Smooth muscle cell (in vitro differentiated cells): ENCODE data around the gene CTPS2. TPM values are rescaled to one million over a fixed set of nuclear protein-coding genes. Genes with fewer than 3 reads are reported as not detected.

Experiments
- DNase-seq: peaks from one replicate; lab custom pipeline; 2025; ENCODE audit not compliant: unreplicated experiment; lab: John Stamatoyannopoulos, UW
- H2AFZ ChIP-seq: fragments of 200-600 bp; sonication (generic); 2 replicates; pipeline ENCODE4 v1.6.0; 2016; ENCODE audit warnings: antibody characterized with exemption, low read depth, mild to moderate bottlenecking
- H3F3A ChIP-seq: fragments of 200-600 bp; sonication (generic); 2 replicates; pipeline ENCODE4 v1.6.0; 2017; ENCODE audit warnings: antibody characterized with exemption, low read depth
- H3K27ac ChIP-seq: fragments of 200-600 bp; sonication (generic); 2 replicates; pipeline ENCODE4 v1.5.1; 2016; ENCODE audit warnings: low read depth, mild to moderate bottlenecking
- H3K27me3 ChIP-seq: fragments of 200-600 bp; sonication (generic); 2 replicates; pipeline ENCODE4 v1.6.1; 2016; ENCODE audit warnings: low read depth, mild to moderate bottlenecking
- H3K36me3 ChIP-seq: fragments of 200-600 bp; sonication (generic); 2 replicates; pipeline ENCODE4 v1.5.1; 2016; ENCODE audit warnings: low read depth
- H3K4me1 ChIP-seq: fragments of 200-600 bp; sonication (generic); 2 replicates; pipeline ENCODE4 v1.5.1; 2016; ENCODE audit warnings: low read depth
- H3K4me2 ChIP-seq: fragments of 200-600 bp; sonication (generic); 2 replicates; pipeline ENCODE4 v1.6.0; 2016; ENCODE audit warnings: mild to moderate bottlenecking
- H3K4me3 ChIP-seq: fragments of 200-600 bp; sonication (generic); 2 replicates; pipeline ENCODE4 v1.5.1; 2016; ENCODE audit warnings: mild to moderate bottlenecking
- H3K79me2 ChIP-seq: fragments of 200-600 bp; sonication (generic); 2 replicates; pipeline ENCODE4 v1.6.0; 2016; ENCODE audit warnings: low read depth, mild to moderate bottlenecking
- H3K9ac ChIP-seq: fragments of 200-600 bp; sonication (generic); 2 replicates; pipeline ENCODE4 v1.6.0; 2016; ENCODE audit warnings: low read depth
- H3K9me3 ChIP-seq: fragments of 200-600 bp; sonication (generic); replicated peaks from 2 replicates; pipeline ENCODE4 v1.5.1; 2016; ENCODE audit warnings: low read depth
- H4K20me1 ChIP-seq: fragments of 200-600 bp; sonication (generic); 2 replicates; pipeline ENCODE4 v1.6.0; 2016; ENCODE audit warnings: low read depth
- CTCF ChIP-seq: fragments of 200-600 bp; sonication (generic); IDR thresholded peaks from 2 replicates; pipeline ENCODE4 v1.5.1; 2017; ENCODE audit warnings: borderline replicate concordance, mild to moderate bottlenecking, antibody characterized with exemption; ENCODE audit not compliant: insufficient read depth, poor library complexity, severe bottlenecking
- WGBS: methylation state at CpG from one replicate; pipeline ENCODE4 v1.1.7; 2016; ENCODE audit warnings: low lambda C conversion rate; 5-methylcytosine and 5-hydroxymethylcytosine counted together
- polyA plus RNA-seq: library from polyadenylated mRNA; unstranded; fragments of >200 nt; fragmentation: Nextera tagmentation; extraction: Ambion mirVana; gene quantifications from 2 replicates; pipeline ENCODE4 v1.2.1, GENCODE V29; 2016
- total RNA-seq: library from RNA; depleted of rRNA; stranded (reverse); fragments of >200 nt; gene quantifications from 2 replicates; pipeline ENCODE4 v1.2.3, GENCODE V29; 2014

CTPS2 gene
- total and polyA plus RNA-seq, 2 experiments from 2014 or later: 19.4 to 37.1 TPM

DNA sequence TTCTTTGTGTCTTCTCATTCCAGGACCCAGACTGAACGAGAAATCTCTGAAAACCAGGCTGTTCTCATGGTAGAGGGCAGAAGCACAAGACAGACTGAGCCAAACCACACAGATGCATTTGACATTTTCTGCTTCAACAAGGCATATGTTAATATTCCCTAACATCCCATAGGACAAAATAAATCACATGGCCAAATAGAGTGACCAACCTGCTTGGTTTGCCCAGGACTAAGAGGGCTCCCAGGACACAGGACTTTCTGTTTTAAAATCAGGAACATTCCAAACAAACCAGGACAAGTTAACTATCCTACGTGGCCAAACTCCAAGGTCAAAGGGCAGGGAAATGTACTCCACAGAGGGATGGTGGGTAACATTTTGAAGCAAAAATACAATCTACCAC is 11.7 kb downstream of the CTPS2 start:
- Histone ChIP-seq H3K9me3 (no peaks in the 10 kb centered on the region), H3K4me1 (no peaks in the 10 kb centered on the region), H4K20me1 (no peaks in the 10 kb centered on the region), H3K79me2 (peaks cover 5% of the 10 kb centered on the region), H3K4me3 (no peak overlapping the region), H3K27ac (no peak overlapping the region), H3K9ac (no peak overlapping the region), H3F3A (no peaks in the 10 kb centered on the region), H3K4me2 (no peak overlapping the region), H2AFZ (no peak overlapping the region), H3K36me3 (no peaks in the 10 kb centered on the region), H3K27me3 (no peaks in the 10 kb centered on the region)
- 94% methylated on average over 2 of the region's 2 CpGs for WGBS
- no peak for DNase-seq
- no peak for TF ChIP-seq CTCF

DNA sequence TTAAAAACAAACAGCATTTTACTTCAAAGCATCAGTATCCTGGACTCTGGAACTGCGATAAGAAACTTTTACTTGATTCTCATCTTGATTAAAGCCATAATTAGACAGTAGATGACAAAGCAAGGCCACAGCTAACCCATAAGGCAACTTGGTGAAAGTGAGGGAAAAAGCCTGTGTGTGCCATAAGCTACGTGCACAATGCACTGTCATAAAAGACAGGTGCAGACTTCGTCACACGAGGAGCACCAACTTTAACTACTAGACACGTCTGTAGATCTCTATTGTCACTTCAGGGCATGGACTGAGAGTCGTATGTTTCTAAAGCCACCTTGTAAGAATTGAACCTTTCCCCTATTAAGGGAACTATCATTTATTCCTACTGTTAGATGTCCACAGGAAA is 13.1 kb downstream of the CTPS2 start:
- Histone ChIP-seq H3F3A (no peaks in the 10 kb centered on the region), H3K4me3 (no peak overlapping the region), H3K27ac (no peak overlapping the region), H3K4me1 (no peaks in the 10 kb centered on the region), H3K27me3 (no peaks in the 10 kb centered on the region), H3K9ac (no peak overlapping the region), H3K9me3 (no peaks in the 10 kb centered on the region), H3K36me3 (no peaks in the 10 kb centered on the region), H3K4me2 (no peak overlapping the region), H4K20me1 (no peaks in the 10 kb centered on the region), H3K79me2 (no peaks in the 10 kb centered on the region), H2AFZ (no peak overlapping the region)
- no peak for DNase-seq
- WGBS: 95% methylated on average over 6 of the region's 6 CpGs
- TF ChIP-seq CTCF: no peak

GRCh38 chrX:16696956-16697355 is 15.5 kb downstream of the CTPS2 start:
- Histone ChIP-seq H3K27me3 (no peaks in the 10 kb centered on the region), H3K9me3 (no peaks in the 10 kb centered on the region), H4K20me1 (no peaks in the 10 kb centered on the region), H3K4me3 (no peak overlapping the region), H3K79me2 (no peaks in the 10 kb centered on the region), H3K4me1 (no peaks in the 10 kb centered on the region), H3K36me3 (no peaks in the 10 kb centered on the region), H3K4me2 (no peak overlapping the region), H3F3A (no peaks in the 10 kb centered on the region), H2AFZ (no peak overlapping the region), H3K27ac (no peak overlapping the region), H3K9ac (no peak overlapping the region)
- no peak for TF ChIP-seq CTCF
- WGBS: 97% methylated on average over 3 of the region's 3 CpGs
- no peak for DNase-seq

DNA sequence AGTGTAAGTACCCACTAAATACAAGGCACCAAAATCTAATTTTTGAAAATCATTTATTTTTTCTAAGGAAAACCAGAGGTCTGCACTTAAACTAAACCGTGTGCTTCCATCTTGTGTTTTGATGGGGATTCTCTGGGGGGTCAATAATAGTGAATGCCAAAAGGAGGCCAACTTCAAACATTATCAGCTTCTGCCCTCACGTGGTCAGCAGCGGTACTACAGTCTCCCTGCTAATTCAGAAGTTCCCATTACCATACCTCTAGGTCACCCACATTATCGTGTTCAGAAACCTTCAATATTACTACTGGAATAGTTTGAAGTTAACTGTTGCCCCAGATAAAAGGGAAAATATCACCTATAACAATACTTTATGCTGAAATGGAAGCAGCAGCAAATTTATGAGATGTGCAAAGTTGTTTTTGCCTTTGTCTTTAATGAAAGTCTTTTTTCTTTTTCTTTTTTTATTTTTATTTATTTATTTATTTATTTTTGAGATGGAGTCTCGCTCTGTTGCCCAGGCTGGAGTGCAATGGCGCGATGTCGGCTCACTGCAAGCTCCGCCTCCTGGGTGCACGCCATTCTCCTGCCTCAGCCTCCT is 17.3 kb downstream of the CTPS2 start:
- peak; percentile 92 for TF ChIP-seq CTCF
- Histone ChIP-seq H3K4me1 (no peaks in the 10 kb centered on the region), H3K27ac (no peak overlapping the region), H3F3A (no peaks in the 10 kb centered on the region), H3K27me3 (no peaks in the 10 kb centered on the region), H3K36me3 (no peaks in the 10 kb centered on the region), H3K4me3 (no peak overlapping the region), H3K79me2 (no peaks in the 10 kb centered on the region), H3K9ac (no peak overlapping the region), H2AFZ (no peak overlapping the region), H3K9me3 (no peaks in the 10 kb centered on the region), H3K4me2 (no peak overlapping the region), H4K20me1 (no peaks in the 10 kb centered on the region)
- peak; percentile 20 for DNase-seq
- 64% methylated on average over 10 of the region's 10 CpGs for WGBS
